H1 (cell line): Measurements from ENCODE around the gene LRCH1. TPM values are rescaled to one million over a fixed set of nuclear protein-coding genes. Genes with fewer than 3 reads are reported as not detected.

ENCODE experiments used
- polyA plus RNA-seq, 7 experiments: library from polyadenylated mRNA; depleted of rRNA in 3 of 7; stranded (reverse) in 5 of 7; unstranded in 2 of 7; fragments of >200 nt in 5 of 7; fragments of 200-250 nt in 2 of 7; gene quantifications; 1 replicate in 5 of 7; 2 replicates in 1 of 7; 4 replicates in 1 of 7; pipeline versions ENCODE4 v1.2.1 to v1.2.3, GENCODE V29; 2011 to 2013; ENCODE audit warnings: missing spikeins in 2 of 7, mixed read lengths in 2 of 7
- total RNA-seq: library from RNA; stranded (reverse); fragmentation: NEBNext Ultra II Directional; extraction: Animal tissue kit (Norgen Biotek cat#: 25700); gene quantifications from 2 replicates; pipeline ENCODE4 v1.2.1, GENCODE V29; 2021
- TF ChIP-seq, protein P1 (sequence below): IDR thresholded peaks from 2 replicates; pipeline ENCODE4 v1.6.1; 2011; ENCODE audit warnings: low read depth, mild to moderate bottlenecking, low read length; ENCODE audit not compliant: insufficient read depth
- TF ChIP-seq, protein P2 (sequence below): IDR thresholded peaks from 2 replicates; pipeline ENCODE4 v1.6.1; 2012; ENCODE audit warnings: low read length, inconsistent platforms

Gene LRCH1
- total and polyA plus RNA-seq, 2 of the 8 experiments (the other 6 are each of a cell fraction or from before 2014, with no cell fraction given): 3.0 to 10.1 TPM

GRCh38 chr13:46666727-46667456, 113.9 kb downstream of the LRCH1 start (continued):
- TF ChIP-seq, protein P1, sequence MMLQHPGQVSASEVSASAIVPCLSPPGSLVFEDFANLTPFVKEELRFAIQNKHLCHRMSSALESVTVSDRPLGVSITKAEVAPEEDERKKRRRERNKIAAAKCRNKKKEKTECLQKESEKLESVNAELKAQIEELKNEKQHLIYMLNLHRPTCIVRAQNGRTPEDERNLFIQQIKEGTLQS: no peak
- TF ChIP-seq, protein P2, sequence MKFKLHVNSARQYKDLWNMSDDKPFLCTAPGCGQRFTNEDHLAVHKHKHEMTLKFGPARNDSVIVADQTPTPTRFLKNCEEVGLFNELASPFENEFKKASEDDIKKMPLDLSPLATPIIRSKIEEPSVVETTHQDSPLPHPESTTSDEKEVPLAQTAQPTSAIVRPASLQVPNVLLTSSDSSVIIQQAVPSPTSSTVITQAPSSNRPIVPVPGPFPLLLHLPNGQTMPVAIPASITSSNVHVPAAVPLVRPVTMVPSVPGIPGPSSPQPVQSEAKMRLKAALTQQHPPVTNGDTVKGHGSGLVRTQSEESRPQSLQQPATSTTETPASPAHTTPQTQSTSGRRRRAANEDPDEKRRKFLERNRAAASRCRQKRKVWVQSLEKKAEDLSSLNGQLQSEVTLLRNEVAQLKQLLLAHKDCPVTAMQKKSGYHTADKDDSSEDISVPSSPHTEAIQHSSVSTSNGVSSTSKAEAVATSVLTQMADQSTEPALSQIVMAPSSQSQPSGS: no peak
